Omental fat pad (tissue), 4 donors: ENCODE data around the gene DIP2C. TPM values are rescaled to one million over a fixed set of nuclear protein-coding genes. Genes with fewer than 3 reads are reported as not detected.

Experiments
- ATAC-seq: fragments of 150-250 bp; one replicate; pipeline ENCODE4 v1.9.1; 2016; ENCODE audit warnings: mild to moderate bottlenecking, moderate library complexity; ENCODE audit not compliant: low FRiP score
- DNase-seq: peaks from one replicate; pipeline ENCODE4 v3.0.0-alpha.2; 2019; ENCODE audit warnings: low spot score
- total RNA-seq, 4 donors: library from RNA; depleted of rRNA; stranded (reverse); fragments of >200 nt; gene quantifications; one replicate each; pipeline ENCODE4 v1.1.0, GENCODE V29; 2016
- TF ChIP-seq, protein P1 (sequence below), 3 donors: fragments of 450-650 bp; IDR thresholded peaks; one replicate each; pipeline ENCODE4 v1.5.1; 2016 to 2017; ENCODE audit warnings: antibody characterized with exemption in 3 of 3, mild to moderate bottlenecking in 3 of 3, moderate library complexity in 2 of 3

DIP2C gene
- total RNA-seq, 4 donors from 2014 or later: 19.7 to 56.5 (median 31.1) TPM

DNA sequence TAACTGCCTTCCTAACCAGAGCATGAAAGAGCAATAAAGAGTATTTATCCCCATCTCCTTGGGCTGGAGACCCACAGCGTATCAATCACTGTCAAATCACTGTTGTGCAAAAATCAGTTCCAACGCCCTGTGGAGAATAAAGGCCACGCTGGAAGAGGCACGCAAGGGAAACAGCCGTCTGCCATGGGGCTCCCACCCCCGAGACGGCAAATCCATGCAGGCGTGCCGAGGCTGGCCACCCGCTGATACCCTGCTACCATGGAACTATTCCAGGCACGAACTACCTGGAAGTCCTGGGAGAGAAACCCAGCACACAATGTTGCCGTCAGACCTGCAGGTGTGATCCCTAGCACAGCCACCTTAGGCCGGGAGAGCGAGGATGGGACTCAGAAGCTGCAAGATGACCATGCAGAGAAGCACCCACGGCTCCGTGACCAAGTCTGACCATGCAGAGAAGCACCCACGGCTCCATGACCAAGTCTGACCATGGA lies 185.3 kb downstream of the DIP2C start:
- ATAC-seq: no peak
- TF ChIP-seq, protein P1, sequence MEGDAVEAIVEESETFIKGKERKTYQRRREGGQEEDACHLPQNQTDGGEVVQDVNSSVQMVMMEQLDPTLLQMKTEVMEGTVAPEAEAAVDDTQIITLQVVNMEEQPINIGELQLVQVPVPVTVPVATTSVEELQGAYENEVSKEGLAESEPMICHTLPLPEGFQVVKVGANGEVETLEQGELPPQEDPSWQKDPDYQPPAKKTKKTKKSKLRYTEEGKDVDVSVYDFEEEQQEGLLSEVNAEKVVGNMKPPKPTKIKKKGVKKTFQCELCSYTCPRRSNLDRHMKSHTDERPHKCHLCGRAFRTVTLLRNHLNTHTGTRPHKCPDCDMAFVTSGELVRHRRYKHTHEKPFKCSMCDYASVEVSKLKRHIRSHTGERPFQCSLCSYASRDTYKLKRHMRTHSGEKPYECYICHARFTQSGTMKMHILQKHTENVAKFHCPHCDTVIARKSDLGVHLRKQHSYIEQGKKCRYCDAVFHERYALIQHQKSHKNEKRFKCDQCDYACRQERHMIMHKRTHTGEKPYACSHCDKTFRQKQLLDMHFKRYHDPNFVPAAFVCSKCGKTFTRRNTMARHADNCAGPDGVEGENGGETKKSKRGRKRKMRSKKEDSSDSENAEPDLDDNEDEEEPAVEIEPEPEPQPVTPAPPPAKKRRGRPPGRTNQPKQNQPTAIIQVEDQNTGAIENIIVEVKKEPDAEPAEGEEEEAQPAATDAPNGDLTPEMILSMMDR (IDR thresholded peaks at IDR 0.05): no peak
- DNase-seq: no peak

DNA sequence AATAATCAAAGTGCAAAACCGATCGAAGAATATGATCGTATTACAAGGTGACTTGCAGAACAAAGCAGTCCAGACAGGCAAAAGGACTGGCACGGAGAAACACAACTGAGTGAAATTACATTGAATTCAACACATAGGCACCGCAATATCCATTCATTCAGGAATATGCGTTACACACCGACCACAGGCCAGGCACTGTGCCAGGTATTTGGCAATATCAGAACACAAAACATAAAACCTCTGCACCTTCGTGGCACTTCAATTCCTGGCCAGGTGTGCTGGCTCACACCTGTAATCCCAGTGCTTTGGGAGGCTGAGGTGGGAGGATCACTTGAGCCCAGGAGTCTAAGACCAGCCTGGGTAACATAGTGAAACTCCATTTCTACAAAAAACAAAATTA lies 187.9 kb downstream of the DIP2C start:
- DNase-seq: no peak
- TF ChIP-seq, protein P1 (IDR thresholded peaks at IDR 0.05): no peak
- no peak for ATAC-seq

DNA sequence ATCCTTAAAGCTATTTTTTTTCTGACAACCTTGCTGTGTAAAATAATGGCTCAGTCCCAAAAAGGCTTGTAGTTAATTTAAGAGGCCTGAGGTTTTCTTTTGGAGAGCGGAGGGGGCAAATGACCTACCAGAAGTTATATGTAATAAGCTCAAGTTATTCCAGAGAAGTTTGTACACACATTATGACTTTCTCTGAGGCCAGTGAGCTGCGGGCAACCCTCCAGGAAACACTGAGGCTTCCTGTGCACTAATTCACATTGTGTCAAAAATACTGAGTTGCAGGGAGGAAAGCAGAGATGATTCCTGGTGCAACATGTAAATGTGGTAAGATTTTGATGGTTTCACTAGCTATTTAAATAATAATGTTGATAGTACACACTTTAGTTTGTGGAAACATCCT lies 188.6 kb downstream of the DIP2C start:
- ATAC-seq (no peak), DNase-seq (no peak)
- TF ChIP-seq, protein P1 (IDR thresholded peaks at IDR 0.05): no peak

DNA sequence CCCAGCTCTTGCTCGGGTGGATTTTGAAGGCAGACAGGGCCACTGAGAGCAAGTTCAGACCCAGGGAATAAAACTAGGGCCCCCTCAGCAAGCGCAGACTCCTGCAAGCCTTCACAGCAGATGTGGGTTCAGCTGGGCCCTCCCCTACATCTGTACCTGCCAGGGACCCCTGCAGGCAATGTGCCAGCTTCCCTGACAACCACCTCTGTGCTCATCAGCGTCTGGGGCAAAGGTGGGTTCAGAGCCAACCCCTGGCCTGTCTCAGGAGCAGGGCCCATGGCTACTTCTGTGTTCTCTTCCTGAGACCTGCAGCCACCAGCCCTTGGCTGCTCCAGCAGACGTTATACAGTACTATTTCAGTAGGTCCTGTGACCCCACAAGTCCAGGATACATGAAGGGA lies 189.5 kb downstream of the DIP2C start:
- DNase-seq: no peak
- ATAC-seq: no peak
- TF ChIP-seq, protein P1 (IDR thresholded peaks at IDR 0.05): no peak

DNA sequence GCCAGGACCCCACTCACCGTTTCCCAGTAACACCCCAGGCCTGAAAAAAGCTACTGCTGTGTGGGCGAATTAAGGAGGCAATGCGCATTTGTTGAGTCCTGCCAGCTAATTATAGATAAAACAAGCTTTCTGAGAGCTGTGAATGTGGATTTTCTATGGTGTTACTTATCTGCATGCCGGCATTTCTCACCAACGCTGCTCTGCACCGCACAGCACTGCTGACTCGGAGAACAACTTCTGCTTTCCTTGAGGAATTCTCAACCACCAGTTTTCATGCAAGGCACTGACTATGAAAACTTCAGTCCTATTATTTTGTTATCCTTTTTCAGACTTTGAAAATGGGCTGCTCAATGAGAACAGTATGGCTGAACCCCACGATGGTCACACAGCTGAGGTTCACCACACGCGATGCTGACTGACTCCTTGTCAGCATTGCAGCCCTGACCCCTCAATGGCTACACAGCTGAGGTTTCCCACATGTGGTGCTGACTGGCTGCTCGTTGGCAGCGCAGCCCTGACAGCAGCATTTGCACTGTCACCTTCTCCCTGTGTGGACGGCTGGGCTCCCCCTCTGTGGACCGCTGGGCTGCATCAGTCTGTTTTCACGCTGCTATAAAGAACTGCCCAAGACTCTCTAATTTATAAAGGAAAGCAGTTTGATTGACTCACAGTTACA lies 190.6 kb downstream of the DIP2C start:
- ATAC-seq: no peak
- no peak for DNase-seq
- TF ChIP-seq, protein P1 (IDR thresholded peaks at IDR 0.05): no peak

DNA sequence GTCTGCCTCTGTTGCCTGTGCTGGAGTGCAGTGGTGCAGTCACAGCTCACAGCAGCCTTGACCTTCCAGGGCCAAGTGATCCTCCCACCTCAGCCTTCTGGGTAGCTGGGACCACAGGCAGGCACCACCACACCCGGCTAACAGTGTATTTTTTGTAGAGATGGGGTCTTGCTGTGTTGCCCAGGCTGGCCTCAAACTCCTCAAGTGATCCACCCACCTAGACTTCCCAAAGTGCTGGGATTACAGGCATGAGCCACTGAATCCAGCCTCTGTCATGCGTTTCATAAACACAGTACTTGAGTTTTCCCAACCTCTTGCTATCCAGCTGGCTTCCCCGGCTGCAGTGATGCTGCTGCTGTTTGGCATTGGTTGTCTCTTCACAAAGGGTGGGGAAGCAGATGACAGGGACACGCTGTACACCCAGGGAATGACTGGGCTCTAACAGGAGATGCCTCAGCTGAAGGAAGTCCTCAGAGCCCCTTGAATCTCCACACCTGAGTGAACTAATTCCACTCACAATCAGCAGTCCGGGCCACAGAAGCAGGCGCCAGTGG lies 191.5 kb downstream of the DIP2C start:
- DNase-seq (no peak), ATAC-seq (no peak)
- TF ChIP-seq, protein P1 (IDR thresholded peaks at IDR 0.05): no peak

DNA sequence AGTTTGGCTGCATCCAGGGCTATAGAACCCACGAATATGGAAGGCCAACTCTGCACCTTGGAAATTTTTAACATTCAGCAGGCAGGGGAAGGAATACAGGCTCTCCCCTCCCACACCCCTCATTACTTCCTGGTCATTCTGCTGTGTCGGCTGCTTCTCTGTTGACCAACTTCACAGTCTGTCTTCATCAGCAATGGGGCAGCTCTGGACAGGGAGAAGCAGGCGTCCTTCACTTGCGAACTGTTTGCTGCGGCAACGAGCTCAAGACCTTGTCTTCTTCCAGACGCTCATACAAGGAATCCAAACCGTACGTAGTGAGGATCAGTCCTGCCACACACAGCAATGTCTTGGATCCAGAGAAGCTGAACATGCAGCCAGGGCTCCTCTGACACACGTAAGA lies 192.2 kb downstream of the DIP2C start:
- no peak for DNase-seq

More for the DNA sequence above, 192.2 kb downstream of the DIP2C start:
- TF ChIP-seq, protein P1 (IDR thresholded peaks at IDR 0.05): no peak
- ATAC-seq: no peak
